Spleen (tissue), 7 donors: ENCODE data around the gene CENPT.

Source experiments
- POLR2A ChIP-seq, 3 donors: fragments of 450-650 bp; IDR thresholded peaks; one replicate each; pipeline ENCODE4 v1.5.1; 2017; ENCODE audit warnings: antibody characterized with exemption in 3 of 3, mild to moderate bottlenecking in 1 of 3
- TF ChIP-seq, protein P1 (sequence below), 11 experiments: fragments of 200-600 bp in 7 of 11; fragments of 450-650 bp in 4 of 11; sonication (generic) in 4 of 11; IDR thresholded peaks in 8 of 11; conservative IDR thresholded peaks in 3 of 11; 1 replicate in 7 of 11; 2 replicates in 4 of 11; pipeline versions ENCODE4 v1.4.0 to v1.8.0; 2016 to 2021; ENCODE audit warnings: antibody characterized with exemption in 11 of 11, inconsistent platforms in 4 of 11, mild to moderate bottlenecking in 1 of 11
- donor health status: DM: no; HTN: no; CAD: no; lungs with moderate emphysema.
- donor health status: DM: no; HTN: no; CAD: no.
- donor health status: DM: no; HTN: no; CAD: no.

GRCh38 chr16:67806428-67807147 lies 40.9 kb downstream of the CENPT start, which contains the start of the genes RANBP10 and TSNAXIP1:
- TF ChIP-seq, protein P1, sequence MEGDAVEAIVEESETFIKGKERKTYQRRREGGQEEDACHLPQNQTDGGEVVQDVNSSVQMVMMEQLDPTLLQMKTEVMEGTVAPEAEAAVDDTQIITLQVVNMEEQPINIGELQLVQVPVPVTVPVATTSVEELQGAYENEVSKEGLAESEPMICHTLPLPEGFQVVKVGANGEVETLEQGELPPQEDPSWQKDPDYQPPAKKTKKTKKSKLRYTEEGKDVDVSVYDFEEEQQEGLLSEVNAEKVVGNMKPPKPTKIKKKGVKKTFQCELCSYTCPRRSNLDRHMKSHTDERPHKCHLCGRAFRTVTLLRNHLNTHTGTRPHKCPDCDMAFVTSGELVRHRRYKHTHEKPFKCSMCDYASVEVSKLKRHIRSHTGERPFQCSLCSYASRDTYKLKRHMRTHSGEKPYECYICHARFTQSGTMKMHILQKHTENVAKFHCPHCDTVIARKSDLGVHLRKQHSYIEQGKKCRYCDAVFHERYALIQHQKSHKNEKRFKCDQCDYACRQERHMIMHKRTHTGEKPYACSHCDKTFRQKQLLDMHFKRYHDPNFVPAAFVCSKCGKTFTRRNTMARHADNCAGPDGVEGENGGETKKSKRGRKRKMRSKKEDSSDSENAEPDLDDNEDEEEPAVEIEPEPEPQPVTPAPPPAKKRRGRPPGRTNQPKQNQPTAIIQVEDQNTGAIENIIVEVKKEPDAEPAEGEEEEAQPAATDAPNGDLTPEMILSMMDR (IDR thresholded peaks at IDR 0.05 in 8 of 11, conservative IDR thresholded peaks at IDR 0.05 in 3 of 11) = peak in 2 of 11 experiments; percentile 4 to 23
- TF ChIP-seq POLR2A (IDR thresholded peaks at IDR 0.05) = peak in 1 of 3 donors; percentile 77
